ENCODE measurements around the gene SYT1.

Gene SYT1

GRCh38 chr12:79364197-79364596 lies 499.6 kb downstream of the SYT1 start:
- DNase-seq = no peak

- DNase-seq = no peak
These were observed 501.8 kb downstream of the SYT1 start for GRCh38 chr12:79366374-79366773.

GRCh38 chr12:79367032-79367589 lies 502.5 kb downstream of the SYT1 start:
- DNase-seq = no peak

DNA sequence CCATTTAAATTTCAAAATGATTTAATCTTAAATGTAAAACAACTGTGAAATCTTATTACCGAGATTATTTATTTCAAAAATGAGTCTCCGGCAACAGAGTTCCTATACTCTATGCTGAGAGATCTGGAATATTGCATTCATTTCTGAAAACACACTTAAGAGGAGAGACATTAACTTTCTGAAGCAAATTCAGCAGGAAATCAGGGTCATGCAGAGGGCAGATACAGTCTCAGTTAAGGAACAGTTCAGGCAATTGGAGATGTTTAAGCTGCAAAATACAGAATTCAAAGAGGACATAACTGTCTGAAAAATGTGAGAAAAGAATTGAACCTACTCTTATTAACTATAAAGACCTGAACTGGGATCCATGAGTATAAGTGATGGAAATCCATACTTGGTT lies 505.4 kb downstream of the SYT1 start:
- DNase-seq = no peak

DNA sequence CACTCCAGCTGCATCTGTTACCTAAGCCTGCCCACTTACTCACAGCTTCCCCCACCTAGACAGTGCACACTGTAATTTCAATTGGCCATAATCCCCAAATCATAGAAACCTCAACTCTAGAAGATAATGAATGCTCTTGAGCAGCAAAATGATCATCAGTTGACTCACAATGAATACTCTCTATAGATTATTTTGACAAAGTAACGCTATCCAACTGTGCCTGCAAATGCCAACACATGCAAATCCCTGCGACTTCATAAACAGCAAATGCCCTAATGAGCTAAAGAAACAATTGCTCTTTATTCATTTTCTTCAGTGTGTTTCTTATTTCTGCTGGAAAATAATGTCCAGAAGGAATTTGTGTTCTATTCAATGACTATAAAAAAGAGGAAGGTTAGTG lies 506.7 kb downstream of the SYT1 start:
- no peak for DNase-seq

- DNase-seq = peak; percentile 37
These were observed 509.4 kb downstream of the SYT1 start for GRCh38 chr12:79373896-79374499.

DNA sequence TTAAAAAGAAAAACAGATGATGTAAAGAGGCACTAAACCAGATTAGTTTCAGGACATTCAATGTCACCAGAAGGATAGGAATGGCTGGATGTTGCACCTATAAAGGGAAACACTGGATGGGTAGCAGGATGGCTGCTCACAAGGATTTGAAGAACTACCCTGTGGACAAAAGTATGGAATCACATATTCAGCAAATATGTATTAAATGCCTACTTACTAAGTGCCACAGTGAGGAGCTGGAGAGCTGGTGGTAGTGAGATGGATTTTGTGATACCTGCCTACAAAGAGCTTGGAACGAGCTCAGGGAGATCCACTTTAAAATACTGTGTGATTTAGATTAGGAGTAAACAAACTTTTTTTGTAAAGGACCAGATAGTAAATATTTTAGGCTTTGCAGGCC lies 510.0 kb downstream of the SYT1 start:
- DNase-seq = no peak

DNA sequence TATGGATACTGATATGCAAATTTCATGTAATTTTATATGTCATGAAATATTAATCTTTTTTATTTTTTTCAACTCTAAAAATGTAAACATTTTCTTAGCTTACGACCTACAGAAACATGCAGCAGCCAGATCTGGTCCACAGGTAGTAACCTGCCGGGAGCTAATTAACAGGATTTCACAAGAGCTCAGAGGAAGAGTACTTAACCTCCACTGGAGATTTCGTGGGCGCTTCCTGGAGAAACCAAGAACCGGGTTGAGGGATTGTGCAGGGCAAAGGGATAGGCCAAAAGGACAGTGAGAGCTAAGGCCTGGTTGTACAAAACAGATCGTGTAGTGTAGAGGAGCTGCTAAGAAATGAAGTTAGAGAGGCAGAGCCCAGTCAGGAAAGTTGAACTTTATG lies 510.5 kb downstream of the SYT1 start:
- DNase-seq = no peak

GRCh38 chr12:79378496-79378895 lies 513.9 kb downstream of the SYT1 start:
- DNase-seq = no peak

DNA sequence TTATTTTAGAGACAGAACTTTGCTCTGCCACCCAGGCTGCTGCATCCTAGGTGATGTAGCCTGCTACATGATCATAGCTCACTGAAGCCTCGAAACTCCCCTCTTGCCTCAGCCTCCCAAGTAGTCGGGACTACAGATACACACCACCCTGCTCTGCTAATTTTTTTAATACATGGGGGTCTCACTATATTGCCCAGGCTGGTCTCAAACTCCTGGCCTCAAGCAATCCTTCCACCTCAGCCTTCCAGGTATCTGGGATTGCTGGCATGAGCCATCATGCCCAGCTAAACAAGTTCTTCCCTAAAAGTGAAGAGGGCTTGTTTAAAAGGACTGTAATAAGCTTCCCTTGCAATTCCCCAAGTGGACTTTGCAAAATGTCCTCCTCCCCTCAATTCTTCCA lies 515.8 kb downstream of the SYT1 start:
- no peak for DNase-seq

GRCh38 chr12:79381248-79382208 lies 517.0 kb downstream of the SYT1 start:
- DNase-seq = no peak

GRCh38 chr12:79384551-79384950 lies 520.0 kb downstream of the SYT1 start:
- DNase-seq = no peak

DNA sequence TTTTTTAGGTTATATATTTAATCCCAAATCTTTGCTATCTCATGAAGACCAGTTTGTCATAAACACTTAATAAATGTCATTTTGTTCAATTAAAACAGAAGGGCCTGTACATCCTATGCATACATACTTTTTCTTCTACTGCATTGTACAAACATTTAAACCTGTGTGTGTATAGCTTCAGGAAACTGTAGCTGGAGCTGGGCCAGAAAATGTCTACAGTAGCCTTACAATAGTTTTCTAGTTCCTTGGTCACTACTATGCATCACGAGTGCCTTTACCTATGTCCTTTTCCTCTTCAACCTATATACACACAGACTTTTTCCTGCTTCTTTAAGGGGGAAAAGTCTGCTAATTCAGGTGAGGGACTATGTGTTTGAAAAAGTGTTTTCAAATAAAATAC lies 523.4 kb downstream of the SYT1 start:
- DNase-seq = no peak

GRCh38 chr12:79393842-79394241 lies 529.3 kb downstream of the SYT1 start:
- no peak for DNase-seq

DNA sequence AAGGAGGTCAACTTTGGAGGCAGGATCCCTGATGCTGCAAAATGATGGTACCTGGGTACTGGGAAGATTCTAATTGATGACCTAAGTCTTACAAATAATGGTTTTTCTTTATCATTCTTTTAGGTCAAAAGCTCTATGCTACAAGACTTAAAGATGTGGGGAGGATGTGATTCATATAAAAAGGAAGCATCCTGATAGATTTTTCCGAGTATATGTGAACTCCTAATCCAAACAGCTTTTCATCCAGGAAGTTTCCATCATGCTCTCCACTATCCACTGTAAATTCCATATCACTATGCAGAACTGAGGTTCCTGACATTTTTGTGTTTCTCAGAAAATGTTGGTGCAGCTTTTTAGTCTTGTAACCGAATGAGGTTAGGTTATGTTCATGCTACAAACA lies 533.0 kb downstream of the SYT1 start:
- DNase-seq = no peak

DNA sequence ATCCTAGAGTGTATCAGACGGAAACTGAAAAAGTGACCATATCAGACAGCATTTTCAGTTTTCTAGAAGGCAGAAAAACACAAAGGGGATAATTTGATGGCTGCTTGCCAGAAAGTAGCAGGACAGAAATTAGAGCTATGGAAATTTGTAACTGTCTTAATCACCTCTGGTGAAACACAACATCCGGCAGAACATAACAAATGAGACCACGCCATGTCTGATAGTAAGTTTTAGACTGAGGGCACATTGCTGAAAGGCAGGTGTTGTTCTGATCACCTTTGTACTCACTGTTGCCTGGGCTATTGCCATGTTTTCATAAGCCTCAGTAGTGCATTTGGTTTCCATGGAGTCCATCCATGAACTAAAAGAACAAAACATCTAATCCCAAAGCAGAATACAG lies 535.9 kb downstream of the SYT1 start:
- no peak for DNase-seq

DNA sequence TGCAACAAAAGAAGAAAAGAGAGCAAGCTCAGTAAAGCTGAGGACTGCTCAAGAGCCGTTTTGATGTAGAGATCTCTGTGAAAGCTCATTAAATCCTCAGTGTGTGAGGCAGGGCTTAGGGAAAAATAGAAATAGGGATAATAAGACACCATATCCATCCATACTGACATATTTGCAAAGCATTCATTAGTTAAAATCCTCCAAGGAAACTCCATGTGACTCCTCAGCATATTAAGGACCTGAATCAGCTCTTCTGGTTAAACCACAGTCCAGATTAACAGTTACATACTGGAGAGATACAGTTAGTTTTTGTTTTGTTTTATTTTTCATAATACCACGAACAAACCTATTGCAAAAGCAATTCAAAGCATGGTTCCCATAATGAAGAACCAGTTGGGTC lies 538.0 kb downstream of the SYT1 start:
- no peak for DNase-seq

GRCh38 chr12:79406993-79407392 lies 542.4 kb downstream of the SYT1 start:
- DNase-seq = no peak

DNA sequence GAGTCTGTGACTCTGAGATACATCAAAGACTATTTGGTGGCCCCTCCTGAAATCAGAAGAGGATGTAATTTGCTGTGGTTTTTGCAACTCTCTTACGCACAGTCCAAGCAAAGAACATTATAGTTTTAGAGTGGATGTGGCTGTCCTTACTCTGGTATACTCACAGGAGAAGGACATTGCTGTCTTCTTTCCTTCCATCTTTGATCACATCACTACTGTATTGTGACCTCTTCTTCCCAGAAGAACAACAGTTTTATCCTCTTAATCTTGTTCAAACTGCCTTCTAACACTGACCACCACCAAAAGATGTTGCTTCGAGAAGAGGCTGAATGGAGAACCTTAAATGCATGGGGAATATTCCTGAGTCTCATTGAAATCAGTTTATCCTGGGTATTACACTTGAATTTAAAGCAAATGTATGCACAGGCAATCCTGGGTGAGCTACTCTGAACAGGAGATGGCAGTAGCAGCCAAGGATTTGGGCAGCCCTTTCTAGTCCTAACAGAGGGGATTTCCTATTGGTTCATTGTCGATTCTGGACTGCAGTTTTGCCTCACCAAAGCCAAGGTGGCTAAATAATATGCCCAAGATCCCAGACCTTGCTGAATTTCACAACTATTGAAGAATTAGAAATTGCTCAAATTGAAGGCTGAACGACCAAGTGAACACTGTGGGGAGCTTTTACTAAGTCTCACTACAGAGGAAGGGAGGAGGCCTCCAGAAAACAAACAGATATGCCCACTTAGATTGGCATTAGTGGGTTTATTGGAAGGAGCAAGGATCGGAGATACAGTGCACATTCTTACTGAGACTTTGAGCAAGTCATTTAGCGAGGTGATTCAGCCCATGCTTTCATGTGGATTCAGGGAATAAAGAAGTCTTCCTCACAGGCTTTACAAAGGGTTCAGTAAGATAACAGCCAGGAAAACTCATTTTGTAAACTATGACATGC lies 543.4 kb downstream of the SYT1 start:
- peak; percentile 80 for DNase-seq

DNA sequence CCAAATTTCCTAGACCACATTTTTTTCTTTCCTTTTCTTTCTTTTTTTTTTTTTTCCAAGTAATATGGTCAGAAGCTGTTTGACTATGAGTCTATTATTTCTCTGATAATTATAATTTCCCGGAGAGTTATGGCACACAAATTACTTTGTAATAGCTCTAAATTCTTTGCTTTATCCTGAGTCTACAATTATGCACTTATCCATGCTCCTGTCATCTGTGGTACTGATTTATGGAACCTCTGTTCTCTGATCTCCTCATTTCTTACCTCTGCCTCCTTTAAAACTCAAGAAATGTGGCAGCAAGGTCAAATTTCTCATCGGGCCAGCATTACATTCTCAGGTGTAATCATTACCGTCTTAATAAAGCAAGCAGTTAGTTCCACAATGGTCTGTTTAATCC lies 544.1 kb downstream of the SYT1 start:
- DNase-seq = no peak

- DNase-seq = peak; percentile 31
These were observed 545.0 kb downstream of the SYT1 start for GRCh38 chr12:79409562-79409961.

DNA sequence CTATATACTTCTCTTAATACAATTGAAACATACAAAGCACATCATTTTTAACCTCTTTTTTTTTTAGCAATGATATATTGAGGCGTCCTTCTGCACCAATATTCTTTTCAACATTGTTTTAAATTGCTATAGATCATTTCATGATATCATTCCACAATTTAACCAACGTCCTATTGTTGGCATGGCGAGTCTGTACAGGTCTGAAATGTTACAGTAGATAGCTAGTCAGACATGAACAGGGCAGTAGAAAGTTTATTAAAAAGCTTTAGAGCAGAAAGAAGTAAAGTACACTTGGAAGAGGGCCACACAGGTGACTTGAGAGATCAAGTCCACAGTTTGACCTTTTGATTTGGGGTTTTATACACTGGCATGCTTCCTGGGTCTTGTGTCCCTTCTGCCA lies 547.2 kb downstream of the SYT1 start:
- DNase-seq = no peak

DNA sequence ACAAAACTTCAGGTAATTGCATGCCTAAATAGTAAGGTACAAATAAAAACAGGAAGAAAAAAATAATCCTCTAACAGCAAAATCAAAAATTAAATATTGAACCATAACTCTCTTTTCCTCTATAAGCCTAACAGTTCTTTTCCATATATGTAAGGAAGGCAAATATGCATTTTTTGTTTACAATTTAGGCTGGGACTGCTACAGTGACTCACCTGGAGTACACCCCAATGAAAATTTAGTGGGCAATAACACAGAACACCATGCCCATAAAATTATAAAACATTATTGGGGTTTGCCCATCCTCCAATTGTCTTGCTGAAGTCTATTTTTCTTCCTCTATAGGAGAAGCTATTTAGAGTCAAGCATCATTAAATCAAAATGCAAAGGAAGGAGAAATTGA lies 549.2 kb downstream of the SYT1 start:
- DNase-seq = no peak
